Measurements from ENCODE around the gene OPTC.

The OPTC gene

GRCh38 chr1:203511513-203511912, 17.6 kb downstream of the OPTC start:
- no peak overlapping the region for H3K4me3 ChIP-seq (ENCODE audit: low read length)
- no peaks in the 10 kb centered on the region for H3K9me3 ChIP-seq (replicated peaks; ENCODE audit: insufficient read depth, low read length)
- H3K27me3 ChIP-seq (replicated peaks; ENCODE audit: insufficient read depth, low read length), result no peaks in the 10 kb centered on the region
- no peak overlapping the region for H3K9ac ChIP-seq (ENCODE audit: low read length)
- H3K4me2 ChIP-seq (ENCODE audit: low read depth, low read length), result no peak overlapping the region
- no peaks in the 10 kb centered on the region for H3K79me2 ChIP-seq (ENCODE audit: low read length)
- no peaks in the 10 kb centered on the region for H3K9me2 ChIP-seq (replicated peaks; ENCODE audit: insufficient read depth, low read length)
- no peaks in the 10 kb centered on the region for H4K20me1 ChIP-seq (ENCODE audit: insufficient read depth, low read length)
- no peak overlapping the region for H2AFZ ChIP-seq (ENCODE audit: low read length)
- H3K4me1 ChIP-seq (ENCODE audit: low read length), result no peaks in the 10 kb centered on the region
- no peak for DNase-seq
- H3F3A ChIP-seq (ENCODE audit: insufficient read depth, low read length), result no peaks in the 10 kb centered on the region
- H3K36me3 ChIP-seq (replicated peaks; ENCODE audit: insufficient read depth, low read length), result no peaks in the 10 kb centered on the region
- no peak for TF ChIP-seq EZH2 (optimal IDR thresholded peaks at IDR 0.05; ENCODE audit: low read depth, low read length)
- TF ChIP-seq, protein P1, sequence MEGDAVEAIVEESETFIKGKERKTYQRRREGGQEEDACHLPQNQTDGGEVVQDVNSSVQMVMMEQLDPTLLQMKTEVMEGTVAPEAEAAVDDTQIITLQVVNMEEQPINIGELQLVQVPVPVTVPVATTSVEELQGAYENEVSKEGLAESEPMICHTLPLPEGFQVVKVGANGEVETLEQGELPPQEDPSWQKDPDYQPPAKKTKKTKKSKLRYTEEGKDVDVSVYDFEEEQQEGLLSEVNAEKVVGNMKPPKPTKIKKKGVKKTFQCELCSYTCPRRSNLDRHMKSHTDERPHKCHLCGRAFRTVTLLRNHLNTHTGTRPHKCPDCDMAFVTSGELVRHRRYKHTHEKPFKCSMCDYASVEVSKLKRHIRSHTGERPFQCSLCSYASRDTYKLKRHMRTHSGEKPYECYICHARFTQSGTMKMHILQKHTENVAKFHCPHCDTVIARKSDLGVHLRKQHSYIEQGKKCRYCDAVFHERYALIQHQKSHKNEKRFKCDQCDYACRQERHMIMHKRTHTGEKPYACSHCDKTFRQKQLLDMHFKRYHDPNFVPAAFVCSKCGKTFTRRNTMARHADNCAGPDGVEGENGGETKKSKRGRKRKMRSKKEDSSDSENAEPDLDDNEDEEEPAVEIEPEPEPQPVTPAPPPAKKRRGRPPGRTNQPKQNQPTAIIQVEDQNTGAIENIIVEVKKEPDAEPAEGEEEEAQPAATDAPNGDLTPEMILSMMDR (IDR thresholded peaks at IDR 0.05; ENCODE audit: low read length), result no peak
- TF ChIP-seq EZH2phosphoT487 (IDR thresholded peaks at IDR 0.05; ENCODE audit: low read length), result no peak
- H3K27ac ChIP-seq (ENCODE audit: low read length), result no peak overlapping the region

GRCh38 chr1:203511930-203512329, 18.0 kb downstream of the OPTC start:
- Histone ChIP-seq H3F3A (ENCODE audit: insufficient read depth, low read length) (no peaks in the 10 kb centered on the region), H4K20me1 (ENCODE audit: insufficient read depth, low read length) (no peaks in the 10 kb centered on the region), H3K9me2 (replicated peaks; ENCODE audit: insufficient read depth, low read length) (no peaks in the 10 kb centered on the region), H2AFZ (ENCODE audit: low read length) (no peak overlapping the region), H3K27me3 (replicated peaks; ENCODE audit: insufficient read depth, low read length) (no peaks in the 10 kb centered on the region), H3K9ac (ENCODE audit: low read length) (no peak overlapping the region), H3K79me2 (ENCODE audit: low read length) (no peaks in the 10 kb centered on the region), H3K9me3 (replicated peaks; ENCODE audit: insufficient read depth, low read length) (no peaks in the 10 kb centered on the region), H3K27ac (ENCODE audit: low read length) (no peak overlapping the region), H3K4me2 (ENCODE audit: low read depth, low read length) (no peak overlapping the region), H3K36me3 (replicated peaks; ENCODE audit: insufficient read depth, low read length) (no peaks in the 10 kb centered on the region), H3K4me1 (ENCODE audit: low read length) (no peaks in the 10 kb centered on the region), H3K4me3 (ENCODE audit: low read length) (no peak overlapping the region)
- TF ChIP-seq EZH2phosphoT487 (IDR thresholded peaks at IDR 0.05; ENCODE audit: low read length), result no peak
- TF ChIP-seq, protein P1 (IDR thresholded peaks at IDR 0.05; ENCODE audit: low read length), result no peak
- TF ChIP-seq EZH2 (optimal IDR thresholded peaks at IDR 0.05; ENCODE audit: low read depth, low read length), result no peak
- no peak for DNase-seq

DNA sequence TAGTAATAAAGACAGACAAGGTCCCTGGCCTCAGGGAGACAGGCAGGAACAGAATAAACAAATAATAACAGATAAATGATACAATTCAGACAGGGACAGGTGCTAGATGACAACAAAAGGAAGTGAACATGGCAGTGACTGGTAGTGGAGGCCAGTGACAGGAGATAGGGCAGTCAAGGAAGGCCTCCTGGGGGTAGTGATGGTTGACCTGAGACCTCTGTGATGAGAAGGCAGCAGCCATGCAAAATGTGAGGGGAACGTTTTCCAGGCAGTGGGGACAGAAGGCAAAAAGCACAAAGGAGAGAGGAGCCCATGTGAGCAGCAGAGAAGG, 18.5 kb downstream of the OPTC start:
- Histone ChIP-seq H3K79me2 (ENCODE audit: low read length) (no peaks in the 10 kb centered on the region), H3K27me3 (replicated peaks; ENCODE audit: insufficient read depth, low read length) (no peaks in the 10 kb centered on the region), H2AFZ (ENCODE audit: low read length) (no peak overlapping the region), H3K4me3 (ENCODE audit: low read length) (no peak overlapping the region), H4K20me1 (ENCODE audit: insufficient read depth, low read length) (no peaks in the 10 kb centered on the region), H3F3A (ENCODE audit: insufficient read depth, low read length) (no peaks in the 10 kb centered on the region), H3K9me3 (replicated peaks; ENCODE audit: insufficient read depth, low read length) (no peaks in the 10 kb centered on the region), H3K36me3 (replicated peaks; ENCODE audit: insufficient read depth, low read length) (no peaks in the 10 kb centered on the region), H3K4me2 (ENCODE audit: low read depth, low read length) (no peak overlapping the region), H3K9ac (ENCODE audit: low read length) (no peak overlapping the region), H3K4me1 (ENCODE audit: low read length) (no peaks in the 10 kb centered on the region), H3K9me2 (replicated peaks; ENCODE audit: insufficient read depth, low read length) (no peaks in the 10 kb centered on the region), H3K27ac (ENCODE audit: low read length) (no peak overlapping the region)
- TF ChIP-seq EZH2 (optimal IDR thresholded peaks at IDR 0.05; ENCODE audit: low read depth, low read length) (no peak), EZH2phosphoT487 (IDR thresholded peaks at IDR 0.05; ENCODE audit: low read length) (no peak)
- TF ChIP-seq, protein P1 (IDR thresholded peaks at IDR 0.05; ENCODE audit: low read length), result no peak
- no peak for DNase-seq
